ENCODE measurements around the gene CDKAL1. TPM values are rescaled to one million over a fixed set of nuclear protein-coding genes. Genes with fewer than 3 reads are reported as not detected.
A peak's percentile ranks its signal among the peaks of the same experiment; 100 is the strongest.

The CDKAL1 gene
- polyA plus RNA-seq, 2 of the 4 experiments (the other 2 are of a cell fraction), result 4.7 to 8.3 TPM

GRCh38 chr6:21003780-21004541 lies 469.7 kb downstream of the CDKAL1 start:
- 6% methylated on average over 3 of the region's 3 CpGs for WGBS (ENCODE audit: missing lambda C conversion rate)
- ChIA-PET CTCF (interaction anchor here (1.3 kb wide), 1 partner anchor 112 kb away, joined by 3 read pairs; no protein-coding TSS in a partner anchor), POLR2A (interaction anchor here (1.1 kb wide), 1 partner anchor 585 kb away, joined by 5 read pairs; no protein-coding TSS in a partner anchor)
- Histone ChIP-seq H3K4me2 (peak overlapping the region; percentile 75), H3K9me3 (no peaks in the 10 kb centered on the region), H3K4me3 (no peak overlapping the region), H3K4me1 (peaks cover 33% of the 10 kb centered on the region), H3K27ac (peak overlapping the region; percentile 68 to 84)
- DNase-seq (ENCODE audit: low read depth in 1 of 2, low spot score in 1 of 2), result peak; percentile 10 to 67
- FAIRE-seq, result no peak
- TF ChIP-seq FOXS1 (CRISPR knock-in tag; IDR thresholded peaks at IDR 0.05) (no peak), MYC (IDR thresholded peaks at IDR 0.05; ENCODE audit: borderline replicate concordance, low read length) (no peak), FOSL2 (IDR thresholded peaks at IDR 0.05) (no peak; the same call in 1 of the 2 replicates), FOSL2 (CRISPR knock-in tag; IDR thresholded peaks at IDR 0.05) (peak; percentile 44; the same call in 1 of the 2 replicates), ESRRA (IDR thresholded peaks at IDR 0.05; ENCODE audit: borderline replicate concordance, low read length) (no peak), GATA3 (IDR thresholded peaks at IDR 0.05; ENCODE audit: borderline replicate concordance) (peak; percentile 60; the same call in 1 of the 2 replicates), POLR2A (IDR thresholded peaks at IDR 0.05; ENCODE audit: low read length) (no peak), JUNB (IDR thresholded peaks at IDR 0.05) (peak; percentile 66), JUN (IDR thresholded peaks at IDR 0.05) (peak in 1 of 2 experiments; percentile 42; a peak in 2 of 5 replicates), EP300 (IDR thresholded peaks at IDR 0.05) (peak in 1 of 2 experiments; percentile 52; a peak in 1 of 5 replicates)
- peak; percentile 30 to 59; a peak in 2 of 6 replicates for ATAC-seq

GRCh38 chr6:21005816-21006570 lies 471.7 kb downstream of the CDKAL1 start:
- no peak overlapping the region for H3K4me3 ChIP-seq
- peaks cover 33% of the 10 kb centered on the region for H3K4me1 ChIP-seq
- FAIRE-seq, result no peak
- ChIA-PET CTCF (no interaction called here), POLR2A (no interaction called here)
- peak overlapping the region; percentile 68 to 81; a peak in 5 of 6 replicates for H3K27ac ChIP-seq
- no peaks in the 10 kb centered on the region for H3K9me3 ChIP-seq
- DNase-seq (ENCODE audit: low read depth in 1 of 2, low spot score in 1 of 2), result peak; percentile 30 to 77
- peak overlapping the region; percentile 75 for H3K4me2 ChIP-seq
- WGBS (ENCODE audit: missing lambda C conversion rate), result 9% methylated on average over 3 of the region's 3 CpGs
- peak; percentile 96 to 97 for ATAC-seq
- TF ChIP-seq SMC3 (IDR thresholded peaks at IDR 0.05), result 0 out of 3 replicates have a peak, but pooled peaks have one; percentile 15
- no peak for TF ChIP-seq EHMT2 (IDR thresholded peaks at IDR 0.05; ENCODE audit: low read depth)
- peak; percentile 39 to 48; a peak in 2 of 5 replicates for TF ChIP-seq EP300 (IDR thresholded peaks at IDR 0.05)
- TF ChIP-seq JUN (IDR thresholded peaks at IDR 0.05), result peak; percentile 24 to 47; a peak in 1 of 5 replicates
- no peak for TF ChIP-seq ZC3H11A (IDR thresholded peaks at IDR 0.05)
- TF ChIP-seq SREBF2 (IDR thresholded peaks at IDR 0.05), result no peak
- no peak; a peak in 1 of 5 replicates for TF ChIP-seq RAD21 (conservative IDR thresholded peaks at IDR 0.05 in 1 of 2, IDR thresholded peaks at IDR 0.05 in 1 of 2)
- no peak for TF ChIP-seq CEBPB (IDR thresholded peaks at IDR 0.05)
- no peak for TF ChIP-seq RARB (CRISPR knock-in tag; IDR thresholded peaks at IDR 0.05)
- no peak for TF ChIP-seq HOXA7 (CRISPR knock-in tag; IDR thresholded peaks at IDR 0.05)
- no peak for TF ChIP-seq FOXS1 (CRISPR knock-in tag; IDR thresholded peaks at IDR 0.05)
- peak; percentile 85 for TF ChIP-seq FOSL2 (IDR thresholded peaks at IDR 0.05)
- peak; percentile 87 for TF ChIP-seq FOSL2 (CRISPR knock-in tag; IDR thresholded peaks at IDR 0.05)
- TF ChIP-seq ZSCAN20 (CRISPR knock-in tag; IDR thresholded peaks at IDR 0.05), result no peak
- TF ChIP-seq RNF2 (IDR thresholded peaks at IDR 0.05; ENCODE audit: borderline replicate concordance, low read depth), result no peak
- no peak for TF ChIP-seq ESRRA (IDR thresholded peaks at IDR 0.05; ENCODE audit: borderline replicate concordance, low read length)
- TF ChIP-seq MAFK (IDR thresholded peaks at IDR 0.05; ENCODE audit: partially characterized antibody), result no peak
- TF ChIP-seq POLR2AphosphoS2 (conservative IDR thresholded peaks at IDR 0.05; ENCODE audit: low read length), result no peak
- TF ChIP-seq NR3C1 (IDR thresholded peaks at IDR 0.05), result no peak
- no peak for TF ChIP-seq BCL3 (IDR thresholded peaks at IDR 0.05)
- peak; percentile 86 for TF ChIP-seq JUNB (IDR thresholded peaks at IDR 0.05)
- no peak for TF ChIP-seq CBX2 (IDR thresholded peaks at IDR 0.05; ENCODE audit: borderline replicate concordance, low read depth)
- no peak for TF ChIP-seq BHLHE40 (IDR thresholded peaks at IDR 0.05; ENCODE audit: low read depth, low read length)
- TF ChIP-seq MAX (IDR thresholded peaks at IDR 0.05), result no peak
- TF ChIP-seq FOSB (CRISPR knock-in tag; IDR thresholded peaks at IDR 0.05), result no peak
- no peak for TF ChIP-seq CTCF (IDR thresholded peaks at IDR 0.05)
- TF ChIP-seq TP53 (CRISPR knock-in tag; IDR thresholded peaks at IDR 0.05), result no peak
- peak; percentile 74 for TF ChIP-seq GATA3 (IDR thresholded peaks at IDR 0.05; ENCODE audit: borderline replicate concordance)
